RWPE2 (cell line): Measurements from ENCODE around the gene GTF3C5.

Source experiments
- ATAC-seq: fragments of 200-7000 bp; cut with Tn5 transposase; 3 replicates; pipeline ENCODE4 v1.9.1; 2021; ENCODE audit warnings: low read depth
- DNase-seq: peaks from one replicate; pipeline ENCODE4 v3.0.0-alpha.2; 2020; ENCODE audit warnings: low spot score
- H3K27ac ChIP-seq: fragments of 450-650 bp; 2 replicates; pipeline ENCODE4 v1.5.1; 2017; ENCODE audit warnings: mild to moderate bottlenecking; ENCODE audit not compliant: poor library complexity, severe bottlenecking
- H3K27me3 ChIP-seq: fragments of 250-450 bp; sonication (Bioruptor Pico); 2 replicates; pipeline ENCODE4 v1.5.1; 2021; ENCODE audit warnings: mild to moderate bottlenecking, moderate library complexity; ENCODE audit not compliant: insufficient read depth, poor library complexity, severe bottlenecking
- H3K36me3 ChIP-seq: fragments of 250-450 bp; sonication (Bioruptor Pico); 2 replicates; pipeline ENCODE4 v1.5.1; 2020; ENCODE audit warnings: low read depth, mild to moderate bottlenecking, moderate library complexity
- H3K4me1 ChIP-seq: fragments of 250-450 bp; sonication (Bioruptor Pico); 2 replicates; pipeline ENCODE4 v1.5.1; 2021; ENCODE audit warnings: mild to moderate bottlenecking, moderate library complexity; ENCODE audit not compliant: insufficient read depth, poor library complexity, severe bottlenecking
- H3K4me3 ChIP-seq: fragments of 250-450 bp; sonication (Bioruptor Pico); 2 replicates; pipeline ENCODE4 v1.5.1; 2021; ENCODE audit warnings: mild to moderate bottlenecking, moderate library complexity; ENCODE audit not compliant: severe bottlenecking
- H3K9me3 ChIP-seq: fragments of 250-450 bp; sonication (Bioruptor Pico); 2 replicates; pipeline ENCODE4 v1.5.1; 2021; ENCODE audit warnings: mild to moderate bottlenecking, moderate library complexity; ENCODE audit not compliant: severe bottlenecking
- TF ChIP-seq, protein P1 (sequence below): fragments of 450-650 bp; IDR thresholded peaks from one replicate; pipeline ENCODE4 v1.5.1; 2017; ENCODE audit warnings: mild to moderate bottlenecking, moderate library complexity; ENCODE audit not compliant: poor library complexity, severe bottlenecking

GTF3C5 gene

GRCh38 chr9:133054194-133054890, 23.5 kb downstream of the GTF3C5 start:
- ATAC-seq (no peak), DNase-seq (no peak)
- Histone ChIP-seq H3K4me3 (no peak overlapping the region), H3K36me3 (peaks cover 69% of the 10 kb centered on the region), H3K27ac (no peak overlapping the region), H3K4me1 (peaks cover 14% of the 10 kb centered on the region), H3K9me3 (no peaks in the 10 kb centered on the region), H3K27me3 (no peaks in the 10 kb centered on the region)
- TF ChIP-seq, protein P1, sequence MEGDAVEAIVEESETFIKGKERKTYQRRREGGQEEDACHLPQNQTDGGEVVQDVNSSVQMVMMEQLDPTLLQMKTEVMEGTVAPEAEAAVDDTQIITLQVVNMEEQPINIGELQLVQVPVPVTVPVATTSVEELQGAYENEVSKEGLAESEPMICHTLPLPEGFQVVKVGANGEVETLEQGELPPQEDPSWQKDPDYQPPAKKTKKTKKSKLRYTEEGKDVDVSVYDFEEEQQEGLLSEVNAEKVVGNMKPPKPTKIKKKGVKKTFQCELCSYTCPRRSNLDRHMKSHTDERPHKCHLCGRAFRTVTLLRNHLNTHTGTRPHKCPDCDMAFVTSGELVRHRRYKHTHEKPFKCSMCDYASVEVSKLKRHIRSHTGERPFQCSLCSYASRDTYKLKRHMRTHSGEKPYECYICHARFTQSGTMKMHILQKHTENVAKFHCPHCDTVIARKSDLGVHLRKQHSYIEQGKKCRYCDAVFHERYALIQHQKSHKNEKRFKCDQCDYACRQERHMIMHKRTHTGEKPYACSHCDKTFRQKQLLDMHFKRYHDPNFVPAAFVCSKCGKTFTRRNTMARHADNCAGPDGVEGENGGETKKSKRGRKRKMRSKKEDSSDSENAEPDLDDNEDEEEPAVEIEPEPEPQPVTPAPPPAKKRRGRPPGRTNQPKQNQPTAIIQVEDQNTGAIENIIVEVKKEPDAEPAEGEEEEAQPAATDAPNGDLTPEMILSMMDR, result no peak

GRCh38 chr9:133054966-133055365, 24.2 kb downstream of the GTF3C5 start:
- H3K27ac ChIP-seq, result no peak overlapping the region

GRCh38 chr9:133055788-133056420, 25.1 kb downstream of the GTF3C5 start:
- ATAC-seq, result no peak
- DNase-seq, result no peak
- TF ChIP-seq, protein P1, result no peak
- Histone ChIP-seq H3K4me3 (no peak overlapping the region), H3K27ac (no peak overlapping the region), H3K9me3 (no peaks in the 10 kb centered on the region), H3K36me3 (peaks cover 59% of the 10 kb centered on the region), H3K4me1 (peaks cover 28% of the 10 kb centered on the region), H3K27me3 (no peaks in the 10 kb centered on the region)

More at GRCh38 chr9:133054966-133055365, 24.2 kb downstream of the GTF3C5 start:
- Histone ChIP-seq H3K4me1 (peaks cover 21% of the 10 kb centered on the region), H3K4me3 (no peak overlapping the region), H3K27me3 (no peaks in the 10 kb centered on the region), H3K36me3 (peaks cover 66% of the 10 kb centered on the region), H3K9me3 (no peaks in the 10 kb centered on the region)
- ATAC-seq (no peak), DNase-seq (no peak)
- TF ChIP-seq, protein P1, result no peak

- Histone ChIP-seq H3K27ac (no peak overlapping the region), H3K36me3 (peaks cover 53% of the 10 kb centered on the region)
- TF ChIP-seq, protein P1, result no peak
Measured at GRCh38 chr9:133056533-133056932, 25.7 kb downstream of the GTF3C5 start.

DNA sequence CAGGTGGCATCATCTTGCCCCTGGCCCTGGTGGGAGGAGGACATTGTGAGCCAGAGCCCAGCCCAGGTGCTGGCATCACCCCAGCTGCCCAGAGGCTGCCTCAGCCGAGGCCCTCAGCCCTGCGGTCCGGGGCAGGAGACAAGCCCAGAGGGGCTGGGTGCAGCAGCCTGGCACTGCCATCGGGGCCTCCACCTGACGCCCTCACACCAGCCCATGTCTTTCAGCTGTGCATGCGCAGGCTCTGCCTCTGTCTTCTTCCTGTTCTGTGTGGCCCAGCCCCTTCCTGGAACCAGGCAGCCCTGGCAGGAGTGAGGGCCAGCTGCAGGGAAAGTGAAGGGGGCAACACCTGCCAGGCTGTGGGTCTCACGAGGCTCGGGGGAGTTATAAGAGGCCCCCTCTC, 26.2 kb downstream of the GTF3C5 start:
- Histone ChIP-seq H3K36me3 (peaks cover 48% of the 10 kb centered on the region), H3K9me3 (no peaks in the 10 kb centered on the region), H3K4me1 (peaks cover 34% of the 10 kb centered on the region), H3K27ac (no peak overlapping the region), H3K4me3 (no peak overlapping the region), H3K27me3 (no peaks in the 10 kb centered on the region)
- TF ChIP-seq, protein P1, result no peak
- no peak for DNase-seq
- no peak for ATAC-seq

More at GRCh38 chr9:133056533-133056932, 25.7 kb downstream of the GTF3C5 start:
- DNase-seq (no peak), ATAC-seq (no peak)
- no peaks in the 10 kb centered on the region for H3K27me3 ChIP-seq
- peaks cover 34% of the 10 kb centered on the region for H3K4me1 ChIP-seq
- no peaks in the 10 kb centered on the region for H3K9me3 ChIP-seq
- H3K4me3 ChIP-seq, result no peak overlapping the region
